Esophagus muscularis mucosa (tissue), 3 donors: ENCODE data around the gene RNASE8.

Experiments used
- POLR2A ChIP-seq: fragments of 450-650 bp; IDR thresholded peaks from one replicate; pipeline ENCODE4 v1.6.1; 2017; ENCODE audit warnings: antibody characterized with exemption, moderate library complexity, mild to moderate bottlenecking, low read depth
- TF ChIP-seq, protein P1 (sequence below), 3 experiments: fragments of 200-600 bp in 2 of 3; fragments of 450-650 bp in 1 of 3; sonication (generic) in 2 of 3; IDR thresholded peaks; one replicate each; pipeline ENCODE4 v1.5.1; 2017 to 2019; ENCODE audit warnings: antibody characterized with exemption in 3 of 3, mild to moderate bottlenecking in 2 of 3, moderate library complexity in 1 of 3

DNA sequence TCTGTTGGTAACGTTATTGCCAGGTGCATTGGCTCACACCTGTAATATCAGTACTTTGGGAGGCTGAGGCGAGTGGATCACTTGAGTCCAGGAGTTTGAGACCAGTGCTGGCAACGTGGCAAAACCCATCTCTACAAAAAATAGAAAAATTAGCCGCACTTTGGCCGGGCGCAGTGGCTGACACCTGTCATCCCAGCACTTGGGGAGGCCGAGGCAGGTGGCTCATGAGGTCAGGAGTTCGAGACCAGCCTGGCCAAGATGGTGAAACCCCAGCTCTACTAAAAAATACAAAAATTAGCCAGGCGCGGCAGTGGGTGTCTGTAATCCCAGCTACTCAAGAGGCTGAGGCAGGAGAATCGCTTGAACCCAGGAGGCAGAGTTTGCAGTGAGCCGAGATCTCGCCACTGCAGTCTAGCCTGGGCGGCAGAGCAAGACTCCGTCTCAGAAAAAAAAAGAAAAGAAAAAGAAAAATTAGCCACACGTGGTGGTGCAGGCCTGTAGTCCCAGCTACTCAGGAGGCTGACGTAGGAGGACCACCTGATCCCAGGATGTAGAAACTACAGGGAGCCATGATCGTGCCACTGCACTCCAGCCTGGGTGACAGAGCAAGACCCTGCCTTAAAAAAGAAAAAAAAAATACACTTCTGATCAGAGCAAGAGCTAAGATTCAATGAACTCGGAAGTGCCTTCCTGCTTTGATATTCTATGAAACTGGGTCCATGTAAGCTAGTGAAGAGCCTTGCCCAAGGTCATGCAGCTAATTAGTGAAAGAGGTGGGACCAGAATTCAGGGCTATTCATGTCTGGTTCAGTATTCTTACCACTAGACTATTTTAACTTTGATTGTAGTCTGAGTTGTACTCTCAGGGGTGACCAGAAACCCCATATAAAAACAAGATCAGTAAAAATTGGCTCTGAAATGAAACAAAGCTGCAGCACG is 4.2 kb upstream of the RNASE8 start:
- TF ChIP-seq, protein P1, sequence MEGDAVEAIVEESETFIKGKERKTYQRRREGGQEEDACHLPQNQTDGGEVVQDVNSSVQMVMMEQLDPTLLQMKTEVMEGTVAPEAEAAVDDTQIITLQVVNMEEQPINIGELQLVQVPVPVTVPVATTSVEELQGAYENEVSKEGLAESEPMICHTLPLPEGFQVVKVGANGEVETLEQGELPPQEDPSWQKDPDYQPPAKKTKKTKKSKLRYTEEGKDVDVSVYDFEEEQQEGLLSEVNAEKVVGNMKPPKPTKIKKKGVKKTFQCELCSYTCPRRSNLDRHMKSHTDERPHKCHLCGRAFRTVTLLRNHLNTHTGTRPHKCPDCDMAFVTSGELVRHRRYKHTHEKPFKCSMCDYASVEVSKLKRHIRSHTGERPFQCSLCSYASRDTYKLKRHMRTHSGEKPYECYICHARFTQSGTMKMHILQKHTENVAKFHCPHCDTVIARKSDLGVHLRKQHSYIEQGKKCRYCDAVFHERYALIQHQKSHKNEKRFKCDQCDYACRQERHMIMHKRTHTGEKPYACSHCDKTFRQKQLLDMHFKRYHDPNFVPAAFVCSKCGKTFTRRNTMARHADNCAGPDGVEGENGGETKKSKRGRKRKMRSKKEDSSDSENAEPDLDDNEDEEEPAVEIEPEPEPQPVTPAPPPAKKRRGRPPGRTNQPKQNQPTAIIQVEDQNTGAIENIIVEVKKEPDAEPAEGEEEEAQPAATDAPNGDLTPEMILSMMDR (IDR thresholded peaks at IDR 0.05) = no peak
- no peak for TF ChIP-seq POLR2A
